ENCODE measurements around the gene TFAP2E. TPM values are rescaled to one million over a fixed set of nuclear protein-coding genes. Genes with fewer than 3 reads are reported as not detected.

Gene TFAP2E
- total and polyA plus RNA-seq, 11 donors = 0.12 to 0.57 (median 0.29) TPM; not detected in 3

DNA sequence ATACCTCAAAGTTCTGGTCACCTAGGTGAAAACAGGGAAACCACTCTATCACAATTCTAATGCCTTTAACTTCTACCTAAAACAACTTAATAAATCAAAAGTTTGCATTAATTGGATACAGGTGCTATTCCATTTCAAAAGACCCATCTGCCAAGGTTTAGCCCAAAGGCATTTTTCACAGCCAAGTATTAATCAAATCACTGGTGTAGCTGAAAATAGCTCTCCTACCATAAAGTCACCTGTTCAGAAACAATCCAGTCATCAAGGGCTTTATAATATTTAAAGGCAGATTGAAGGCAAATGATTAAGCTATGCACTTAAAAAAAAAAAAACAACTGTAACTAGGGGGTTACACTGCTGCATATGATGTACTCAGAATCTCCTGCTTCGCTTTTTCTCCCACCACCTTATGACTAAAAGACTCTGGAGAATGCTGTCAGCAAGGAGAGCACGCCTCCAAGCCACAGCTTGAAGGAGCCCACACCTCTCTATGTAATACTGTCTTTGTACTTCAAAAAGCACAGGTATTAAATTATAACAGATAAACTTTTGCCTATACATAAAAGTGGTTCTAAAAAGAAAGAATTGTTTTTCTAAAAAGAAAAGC is 36.5 kb upstream of the TFAP2E start:
- Histone ChIP-seq H3K27me3 (no peaks in the 10 kb centered on the region), H3K36me3 (peaks cover 0 to 7% (median 0%) of the 10 kb centered on the region in 9 donors), H3K27ac (peak overlapping the region in 11 of 12 donors; percentile 30 to 86 (median 70)), H3K4me3 (peak overlapping the region in 9 of 12 donors; percentile 13 to 43 (median 37)), H3K4me1 (peaks cover 14 to 95% (median 65%) of the 10 kb centered on the region in 12 donors), H3K9me3 (no peaks in the 10 kb centered on the region)
- no peak for DNase-seq
- WGBS, 4 donors = 55 to 65% (median 62%) methylated on average over 2 of the region's 2 CpGs
- no peak for ATAC-seq
- intact Hi-C loops (cut with DNase I) = no loop called here
- no peak for TF ChIP-seq POLR2A (IDR thresholded peaks at IDR 0.05)
- TF ChIP-seq, protein P1, sequence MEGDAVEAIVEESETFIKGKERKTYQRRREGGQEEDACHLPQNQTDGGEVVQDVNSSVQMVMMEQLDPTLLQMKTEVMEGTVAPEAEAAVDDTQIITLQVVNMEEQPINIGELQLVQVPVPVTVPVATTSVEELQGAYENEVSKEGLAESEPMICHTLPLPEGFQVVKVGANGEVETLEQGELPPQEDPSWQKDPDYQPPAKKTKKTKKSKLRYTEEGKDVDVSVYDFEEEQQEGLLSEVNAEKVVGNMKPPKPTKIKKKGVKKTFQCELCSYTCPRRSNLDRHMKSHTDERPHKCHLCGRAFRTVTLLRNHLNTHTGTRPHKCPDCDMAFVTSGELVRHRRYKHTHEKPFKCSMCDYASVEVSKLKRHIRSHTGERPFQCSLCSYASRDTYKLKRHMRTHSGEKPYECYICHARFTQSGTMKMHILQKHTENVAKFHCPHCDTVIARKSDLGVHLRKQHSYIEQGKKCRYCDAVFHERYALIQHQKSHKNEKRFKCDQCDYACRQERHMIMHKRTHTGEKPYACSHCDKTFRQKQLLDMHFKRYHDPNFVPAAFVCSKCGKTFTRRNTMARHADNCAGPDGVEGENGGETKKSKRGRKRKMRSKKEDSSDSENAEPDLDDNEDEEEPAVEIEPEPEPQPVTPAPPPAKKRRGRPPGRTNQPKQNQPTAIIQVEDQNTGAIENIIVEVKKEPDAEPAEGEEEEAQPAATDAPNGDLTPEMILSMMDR (IDR thresholded peaks at IDR 0.05) = no peak

GRCh38 chr1:35537806-35538205 is 35.3 kb upstream of the TFAP2E start:
- TF ChIP-seq, protein P1 (IDR thresholded peaks at IDR 0.05) = no peak
- no peak for TF ChIP-seq POLR2A (IDR thresholded peaks at IDR 0.05)
- WGBS, 4 donors = 62 to 74% (median 69%) methylated on average over 1 of the region's 1 CpG
- ATAC-seq = no peak
- peaks cover 0 to 7% (median 0%) of the 10 kb centered on the region in 9 donors for H3K36me3 ChIP-seq
- no peak for DNase-seq
- H3K9me3 ChIP-seq = no peaks in the 10 kb centered on the region
- peak overlapping the region in 9 of 12 donors; percentile 21 to 43 (median 37) for H3K4me3 ChIP-seq
- H3K27ac ChIP-seq = peak overlapping the region; percentile 30 to 86 (median 70)
- H3K4me1 ChIP-seq = peaks cover 14 to 97% (median 70%) of the 10 kb centered on the region in 12 donors
- intact Hi-C loops (cut with DNase I) = no loop called here
- no peaks in the 10 kb centered on the region for H3K27me3 ChIP-seq

GRCh38 chr1:35539073-35539823 is 33.9 kb upstream of the TFAP2E start:
- TF ChIP-seq, protein P1 (IDR thresholded peaks at IDR 0.05) = no peak
- no peak for TF ChIP-seq POLR2A (IDR thresholded peaks at IDR 0.05)
- ATAC-seq (peak in 3 of 4 donors; percentile 37 to 55 (median 48)), DNase-seq (no peak)
- Histone ChIP-seq H3K27ac (peak overlapping the region; percentile 11 to 86 (median 70)), H3K36me3 (peaks cover 0 to 9% (median 0%) of the 10 kb centered on the region in 9 donors), H3K4me1 (peaks cover 14 to 90% (median 66%) of the 10 kb centered on the region in 12 donors), H3K4me3 (no peak overlapping the region), H3K9me3 (no peaks in the 10 kb centered on the region), H3K27me3 (no peaks in the 10 kb centered on the region)
- intact Hi-C loops (cut with DNase I) = no loop called here
- 28 to 41% (median 35%) methylated on average over 6 of the region's 6 CpGs for WGBS, 4 donors

- Histone ChIP-seq H3K9me3 (no peaks in the 10 kb centered on the region), H3K4me3 (no peak overlapping the region), H3K27ac (peak overlapping the region in 11 of 12 donors; percentile 11 to 86 (median 70)), H3K36me3 (peaks cover 0 to 9% (median 0%) of the 10 kb centered on the region in 9 donors), H3K27me3 (no peaks in the 10 kb centered on the region), H3K4me1 (peaks cover 14 to 87% (median 67%) of the 10 kb centered on the region in 12 donors)
- TF ChIP-seq, protein P1 (IDR thresholded peaks at IDR 0.05) = no peak
- no peak for TF ChIP-seq POLR2A (IDR thresholded peaks at IDR 0.05)
- peak in 1 of 5 donors; percentile 35 for DNase-seq
- WGBS, 4 donors = 11 to 23% (median 17%) methylated on average over 1 of the region's 1 CpG
- intact Hi-C loops (cut with DNase I) = loop anchor here in 5 of 10 donors (5.0 kb wide), 2 partner anchors 38 to 88 kb away; no protein-coding TSS in a partner anchor
- ATAC-seq = peak; percentile 44 to 76 (median 60)
These were observed 33.3 kb upstream of the TFAP2E start for GRCh38 chr1:35539824-35540261.
